Panc1 (cell line): ENCODE measurements around the gene OVOL2.

Source experiments
- POLR2AphosphoS5 ChIP-seq: IDR thresholded peaks from 2 replicates; pipeline ENCODE4 v1.6.1; 2012; ENCODE audit warnings: mild to moderate bottlenecking, low read depth, low read length, moderate library complexity
- SIN3A ChIP-seq: IDR thresholded peaks from 2 replicates; pipeline ENCODE4 v1.6.1; 2012; ENCODE audit warnings: low read depth, mild to moderate bottlenecking, low read length, moderate library complexity, borderline replicate concordance; ENCODE audit not compliant: insufficient read depth
- TF ChIP-seq, protein P1 (sequence below): fragments of 450-650 bp; IDR thresholded peaks from 2 replicates; pipeline ENCODE4 v1.5.1; 2017; ENCODE audit warnings: mild to moderate bottlenecking
- TF ChIP-seq, protein P2 (sequence below), 2 experiments: IDR thresholded peaks; 2 replicates each; pipeline ENCODE4 v1.6.1; 2011 to 2012; ENCODE audit warnings: low read depth in 2 of 2, control low read depth in 1 of 2, low read length in 1 of 2, mild to moderate bottlenecking in 1 of 2, moderate library complexity in 1 of 2; ENCODE audit not compliant: insufficient read depth in 1 of 2

DNA sequence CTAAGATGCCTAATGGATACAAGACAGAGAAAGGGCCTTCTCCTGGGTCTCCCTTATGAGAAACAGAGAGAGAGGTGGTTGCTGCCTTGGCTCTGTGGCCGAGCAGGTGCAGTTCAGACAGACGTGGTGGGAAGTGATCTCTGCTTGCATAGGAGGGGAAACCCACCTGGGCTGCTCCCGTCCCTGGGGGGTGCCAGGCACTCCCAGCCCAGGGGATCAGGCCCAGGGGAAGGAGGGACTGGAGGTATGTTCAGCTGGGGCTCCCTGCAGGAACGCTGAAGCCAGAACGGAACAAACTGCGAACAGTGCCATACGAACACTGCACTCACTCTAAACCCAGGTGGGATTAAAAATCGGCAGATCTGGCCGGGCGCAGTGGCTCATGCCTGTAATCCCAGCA lies 35.7 kb upstream of the OVOL2 start:
- TF ChIP-seq, protein P1, sequence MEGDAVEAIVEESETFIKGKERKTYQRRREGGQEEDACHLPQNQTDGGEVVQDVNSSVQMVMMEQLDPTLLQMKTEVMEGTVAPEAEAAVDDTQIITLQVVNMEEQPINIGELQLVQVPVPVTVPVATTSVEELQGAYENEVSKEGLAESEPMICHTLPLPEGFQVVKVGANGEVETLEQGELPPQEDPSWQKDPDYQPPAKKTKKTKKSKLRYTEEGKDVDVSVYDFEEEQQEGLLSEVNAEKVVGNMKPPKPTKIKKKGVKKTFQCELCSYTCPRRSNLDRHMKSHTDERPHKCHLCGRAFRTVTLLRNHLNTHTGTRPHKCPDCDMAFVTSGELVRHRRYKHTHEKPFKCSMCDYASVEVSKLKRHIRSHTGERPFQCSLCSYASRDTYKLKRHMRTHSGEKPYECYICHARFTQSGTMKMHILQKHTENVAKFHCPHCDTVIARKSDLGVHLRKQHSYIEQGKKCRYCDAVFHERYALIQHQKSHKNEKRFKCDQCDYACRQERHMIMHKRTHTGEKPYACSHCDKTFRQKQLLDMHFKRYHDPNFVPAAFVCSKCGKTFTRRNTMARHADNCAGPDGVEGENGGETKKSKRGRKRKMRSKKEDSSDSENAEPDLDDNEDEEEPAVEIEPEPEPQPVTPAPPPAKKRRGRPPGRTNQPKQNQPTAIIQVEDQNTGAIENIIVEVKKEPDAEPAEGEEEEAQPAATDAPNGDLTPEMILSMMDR: no peak
- TF ChIP-seq, protein P2, sequence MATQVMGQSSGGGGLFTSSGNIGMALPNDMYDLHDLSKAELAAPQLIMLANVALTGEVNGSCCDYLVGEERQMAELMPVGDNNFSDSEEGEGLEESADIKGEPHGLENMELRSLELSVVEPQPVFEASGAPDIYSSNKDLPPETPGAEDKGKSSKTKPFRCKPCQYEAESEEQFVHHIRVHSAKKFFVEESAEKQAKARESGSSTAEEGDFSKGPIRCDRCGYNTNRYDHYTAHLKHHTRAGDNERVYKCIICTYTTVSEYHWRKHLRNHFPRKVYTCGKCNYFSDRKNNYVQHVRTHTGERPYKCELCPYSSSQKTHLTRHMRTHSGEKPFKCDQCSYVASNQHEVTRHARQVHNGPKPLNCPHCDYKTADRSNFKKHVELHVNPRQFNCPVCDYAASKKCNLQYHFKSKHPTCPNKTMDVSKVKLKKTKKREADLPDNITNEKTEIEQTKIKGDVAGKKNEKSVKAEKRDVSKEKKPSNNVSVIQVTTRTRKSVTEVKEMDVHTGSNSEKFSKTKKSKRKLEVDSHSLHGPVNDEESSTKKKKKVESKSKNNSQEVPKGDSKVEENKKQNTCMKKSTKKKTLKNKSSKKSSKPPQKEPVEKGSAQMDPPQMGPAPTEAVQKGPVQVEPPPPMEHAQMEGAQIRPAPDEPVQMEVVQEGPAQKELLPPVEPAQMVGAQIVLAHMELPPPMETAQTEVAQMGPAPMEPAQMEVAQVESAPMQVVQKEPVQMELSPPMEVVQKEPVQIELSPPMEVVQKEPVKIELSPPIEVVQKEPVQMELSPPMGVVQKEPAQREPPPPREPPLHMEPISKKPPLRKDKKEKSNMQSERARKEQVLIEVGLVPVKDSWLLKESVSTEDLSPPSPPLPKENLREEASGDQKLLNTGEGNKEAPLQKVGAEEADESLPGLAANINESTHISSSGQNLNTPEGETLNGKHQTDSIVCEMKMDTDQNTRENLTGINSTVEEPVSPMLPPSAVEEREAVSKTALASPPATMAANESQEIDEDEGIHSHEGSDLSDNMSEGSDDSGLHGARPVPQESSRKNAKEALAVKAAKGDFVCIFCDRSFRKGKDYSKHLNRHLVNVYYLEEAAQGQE (IDR thresholded peaks at IDR 0.05; ENCODE audit: insufficient read depth in 1 of 2, low read depth in 2 of 2, low read length in 1 of 2): no peak
- TF ChIP-seq SIN3A (no peak), POLR2AphosphoS5 (no peak)
